Activated CD4-positive, alpha-beta T cell treated with anti-CD3 and anti-CD28 coated beads, Interleukin-2, amount 10 ng/mL, durations not matched to agents 24 days and 14 days (primary cell): ENCODE data around the gene PRMT1. TPM values are rescaled to one million over a fixed set of nuclear protein-coding genes. Genes with fewer than 3 reads are reported as not detected.
"Not testable (repeated sequence)": the region's sequence is repeated elsewhere in the genome, so short reads cannot be mapped to it uniquely, and the experiment has no call there.

Experiments
- DNase-seq: peaks from one replicate; pipeline ENCODE4 v3.0.0; 2022
- H3K27ac Mint-ChIP-seq: one replicate; pipeline ENCODE4 v1.8.0; 2022; ENCODE audit warnings: mild to moderate bottlenecking, mixed read lengths
- H3K27me3 Mint-ChIP-seq: one replicate; pipeline ENCODE4 v1.8.0; 2022; ENCODE audit warnings: mixed read lengths
- H3K36me3 Mint-ChIP-seq: one replicate; pipeline ENCODE4 v1.8.0; 2022; ENCODE audit warnings: low read depth, mild to moderate bottlenecking, mixed read lengths
- H3K4me1 Mint-ChIP-seq: one replicate; pipeline ENCODE4 v1.8.0; 2021; ENCODE audit warnings: mixed read lengths
- H3K4me3 Mint-ChIP-seq: one replicate; pipeline ENCODE4 v1.8.0; 2022; ENCODE audit warnings: mild to moderate bottlenecking, moderate library complexity, mixed read lengths
- H3K9me3 Mint-ChIP-seq: one replicate; pipeline ENCODE4 v1.8.0; 2021; ENCODE audit warnings: mixed read lengths
- intact Hi-C: fragments of 100-400 bp; cut with micrococcal nuclease; formaldehyde crosslinking; loops from one replicate; pipeline ENCODE4 v1.15.1; 2023
- total RNA-seq: library from RNA; stranded (reverse); gene quantifications from 2 replicates; pipeline ENCODE4 v1.2.3, GENCODE V29; 2022

PRMT1 gene
- 510 and 512 TPM in 2 replicates for total RNA-seq

DNA sequence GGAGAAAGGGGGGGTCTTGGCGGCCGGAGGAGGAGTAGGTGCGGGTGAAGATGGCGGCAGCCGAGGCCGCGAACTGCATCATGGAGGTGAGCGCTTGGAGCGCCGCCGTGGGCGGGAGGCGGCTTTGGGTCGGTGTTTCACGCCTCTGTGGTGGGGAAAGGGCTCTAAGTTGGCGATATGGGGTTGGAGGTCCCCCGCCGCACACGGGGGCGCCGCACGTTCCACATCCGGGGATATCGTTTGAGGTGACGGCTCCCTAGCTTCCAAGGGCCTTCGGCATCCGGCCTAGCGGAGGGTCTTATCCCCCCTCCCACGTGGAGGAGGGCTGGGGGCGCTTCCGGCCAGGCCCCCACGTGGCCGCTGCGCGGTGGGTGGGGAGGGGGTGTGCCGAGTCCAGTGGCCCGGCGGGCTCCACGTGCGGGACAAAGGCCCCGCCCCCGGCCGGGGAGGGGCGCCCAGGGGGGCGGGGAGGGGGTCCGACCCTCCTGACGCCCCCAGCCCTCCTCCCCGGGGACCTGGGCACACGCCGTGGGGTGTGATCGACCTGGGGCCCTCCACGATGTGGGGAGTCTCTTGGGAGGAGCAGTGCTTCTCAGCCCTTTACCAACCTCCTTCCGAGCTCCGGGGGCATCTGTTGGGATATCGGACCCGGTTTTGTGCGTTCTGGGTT lies at the start of gene PRMT1:
PRMT1 (plus strand) TSS at position 41 of the 670 bp plus-strand sequence; CDS start at position 51, 10 bp downstream.
- peaks cover 28% of the 10 kb centered on the region for H3K4me1 Mint-ChIP-seq
- H3K27me3 Mint-ChIP-seq = no peaks in the 10 kb centered on the region
- H3K36me3 Mint-ChIP-seq = peaks cover 31% of the 10 kb centered on the region
- DNase-seq = peak; percentile 89
- H3K4me3 Mint-ChIP-seq = peak within 1 kb of the TSS; percentile 95
- intact Hi-C loops = loop anchor here (2.0 kb wide), 3 partner anchors 181 to 251 kb away; partner anchors contain the start of genes ALDH16A1, ATF5, NUP62 and RPS11
- H3K9me3 Mint-ChIP-seq = no peaks in the 10 kb centered on the region
- peak within 1 kb of the TSS; percentile 99 for H3K27ac Mint-ChIP-seq

DNA sequence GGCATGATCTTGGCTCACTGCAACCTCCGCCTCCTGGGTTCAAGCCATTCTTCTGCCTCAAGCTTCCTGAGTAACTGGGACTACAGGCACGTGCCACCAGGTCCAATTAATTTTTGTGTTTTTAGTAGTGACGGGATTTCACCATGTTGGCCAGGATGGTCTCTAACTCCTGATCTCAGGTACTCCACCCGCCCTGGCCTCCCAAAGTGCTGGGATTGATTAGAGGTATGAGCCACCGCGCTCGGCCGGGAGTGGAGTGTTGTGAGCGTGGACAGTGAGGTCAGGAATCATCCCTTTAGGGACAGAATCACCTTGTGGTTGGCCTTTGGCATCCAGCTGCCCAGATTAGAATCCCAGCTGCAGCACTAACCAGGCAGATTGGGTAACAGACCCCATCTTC lies 47.4 kb upstream of the PRMT1 start:
- Mint-ChIP-seq H3K27ac (no peak overlapping the region), H3K36me3 (peaks cover 15% of the 10 kb centered on the region), H3K4me3 (no peak overlapping the region), H3K9me3 (no peaks in the 10 kb centered on the region), H3K4me1 (no peaks in the 10 kb centered on the region), H3K27me3 (no peaks in the 10 kb centered on the region)
- DNase-seq = no peak
- intact Hi-C loops = no loop called here

DNA sequence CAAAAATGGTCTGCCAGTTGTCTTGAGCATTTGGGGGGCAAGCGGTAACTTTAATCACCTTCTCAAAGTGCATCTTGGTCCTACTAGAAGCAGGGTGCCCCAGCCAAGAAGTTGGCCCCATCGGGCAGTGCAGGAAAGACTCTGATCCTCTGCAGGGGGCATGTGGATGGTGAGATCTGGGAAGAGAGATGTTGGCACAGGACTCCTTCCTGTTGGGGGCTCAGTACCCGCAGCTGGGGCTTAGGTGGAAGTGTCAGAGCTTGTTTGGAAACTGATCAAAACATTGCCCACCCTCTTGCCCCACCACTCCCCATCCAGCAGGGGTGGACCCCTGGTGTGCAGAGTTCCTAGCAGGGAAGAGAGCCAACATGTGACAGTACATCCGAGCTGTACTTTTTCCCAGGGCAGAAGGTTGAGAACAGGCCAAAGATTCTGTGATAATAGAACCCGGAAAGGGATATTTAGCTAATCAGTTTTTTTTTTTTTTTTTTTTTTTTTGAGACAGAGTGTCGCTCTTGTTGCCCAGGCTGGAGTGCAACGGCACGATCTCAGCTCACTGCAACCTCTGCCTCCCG lies 46.0 kb upstream of the PRMT1 start:
- Mint-ChIP-seq H3K27ac (no peak overlapping the region), H3K36me3 (peaks cover 13% of the 10 kb centered on the region), H3K9me3 (no peaks in the 10 kb centered on the region), H3K27me3 (no peaks in the 10 kb centered on the region), H3K4me1 (no peaks in the 10 kb centered on the region), H3K4me3 (no peak overlapping the region)
- intact Hi-C loops = no loop called here
- no peak for DNase-seq

DNA sequence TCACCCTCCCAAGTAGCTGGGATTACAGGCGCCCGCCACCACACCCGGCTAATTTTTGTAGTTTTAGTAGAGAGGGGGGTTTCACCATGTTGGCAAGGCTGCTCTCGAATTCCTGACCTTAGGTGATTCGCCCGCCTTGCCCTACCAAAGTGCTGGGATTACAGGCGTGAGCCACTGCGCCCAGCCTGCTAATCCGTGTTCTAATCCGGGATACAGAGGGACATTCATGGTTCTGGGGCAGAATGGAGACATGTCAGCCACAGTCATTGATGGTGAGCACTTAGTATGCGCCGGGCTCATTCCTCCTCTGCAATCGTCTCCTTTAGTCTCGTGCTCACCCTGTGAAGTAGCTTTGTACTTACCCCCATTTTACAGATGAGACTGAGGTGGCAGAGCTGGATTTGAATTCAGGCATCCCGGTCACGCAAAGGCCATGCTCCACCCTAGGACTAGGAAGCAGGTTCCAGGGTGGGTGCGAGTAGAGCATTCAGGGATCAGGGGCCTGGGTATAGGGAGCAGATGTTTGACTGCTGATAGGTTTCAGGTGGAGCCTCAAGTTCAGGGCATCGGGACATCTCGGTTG lies 45.4 kb upstream of the PRMT1 start:
- Mint-ChIP-seq H3K27ac (no peak overlapping the region), H3K4me3 (no peak overlapping the region), H3K9me3 (no peaks in the 10 kb centered on the region), H3K36me3 (peaks cover 13% of the 10 kb centered on the region), H3K27me3 (no peaks in the 10 kb centered on the region), H3K4me1 (no peaks in the 10 kb centered on the region)
- DNase-seq = no peak
- intact Hi-C loops = no loop called here

DNA sequence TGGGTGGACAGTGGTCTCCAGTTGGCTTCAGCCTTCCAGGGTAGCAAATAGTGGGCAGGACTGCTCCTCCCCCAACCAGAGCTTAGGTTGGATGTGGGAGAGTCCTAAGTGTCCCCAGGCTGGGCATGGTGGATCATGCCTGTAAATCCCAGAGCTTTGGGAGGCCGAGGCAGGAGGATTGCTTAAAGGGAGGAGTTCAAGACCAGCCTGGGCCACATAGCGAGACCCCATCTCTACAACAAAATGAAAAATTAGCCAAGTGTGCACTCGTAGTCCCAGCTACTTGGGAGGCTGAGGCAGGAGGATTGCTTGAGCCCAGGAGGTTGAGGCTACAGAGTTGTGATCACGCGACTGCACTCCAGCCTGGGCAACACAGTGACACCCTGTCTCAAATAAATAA lies 44.5 kb upstream of the PRMT1 start:
- H3K9me3 Mint-ChIP-seq = no peaks in the 10 kb centered on the region
- peaks cover 1% of the 10 kb centered on the region for H3K4me1 Mint-ChIP-seq
- peaks cover 12% of the 10 kb centered on the region for H3K36me3 Mint-ChIP-seq
- no peaks in the 10 kb centered on the region for H3K27me3 Mint-ChIP-seq
- no peak for DNase-seq
- intact Hi-C loops = no loop called here
- H3K4me3 Mint-ChIP-seq = no peak overlapping the region
- H3K27ac Mint-ChIP-seq = no peak overlapping the region

DNA sequence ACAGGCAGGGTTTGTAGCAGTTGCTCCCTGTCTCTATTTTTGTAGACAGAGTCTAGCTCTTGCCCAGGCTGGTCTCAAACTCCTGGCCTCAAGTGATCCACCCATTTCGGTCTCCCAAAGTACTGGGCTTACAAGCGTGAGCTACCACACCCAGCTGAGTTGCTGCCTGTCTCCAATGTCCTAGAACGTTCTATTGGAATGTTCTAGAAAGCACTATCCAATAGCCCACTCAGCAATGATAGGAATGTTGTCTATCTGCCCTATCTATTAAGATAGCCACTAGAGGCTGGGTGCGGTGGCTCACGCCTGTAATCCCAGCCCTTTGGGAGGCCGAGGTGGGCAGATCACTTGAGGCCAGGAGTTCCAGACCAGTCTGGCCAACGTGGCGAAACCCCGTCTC lies 43.8 kb upstream of the PRMT1 start:
- H3K27me3 Mint-ChIP-seq, DNase-seq, H3K4me3 Mint-ChIP-seq, H3K9me3 Mint-ChIP-seq, H3K4me1 Mint-ChIP-seq, H3K27ac Mint-ChIP-seq, H3K36me3 Mint-ChIP-seq, intact Hi-C loops: not testable (repeated sequence)

DNA sequence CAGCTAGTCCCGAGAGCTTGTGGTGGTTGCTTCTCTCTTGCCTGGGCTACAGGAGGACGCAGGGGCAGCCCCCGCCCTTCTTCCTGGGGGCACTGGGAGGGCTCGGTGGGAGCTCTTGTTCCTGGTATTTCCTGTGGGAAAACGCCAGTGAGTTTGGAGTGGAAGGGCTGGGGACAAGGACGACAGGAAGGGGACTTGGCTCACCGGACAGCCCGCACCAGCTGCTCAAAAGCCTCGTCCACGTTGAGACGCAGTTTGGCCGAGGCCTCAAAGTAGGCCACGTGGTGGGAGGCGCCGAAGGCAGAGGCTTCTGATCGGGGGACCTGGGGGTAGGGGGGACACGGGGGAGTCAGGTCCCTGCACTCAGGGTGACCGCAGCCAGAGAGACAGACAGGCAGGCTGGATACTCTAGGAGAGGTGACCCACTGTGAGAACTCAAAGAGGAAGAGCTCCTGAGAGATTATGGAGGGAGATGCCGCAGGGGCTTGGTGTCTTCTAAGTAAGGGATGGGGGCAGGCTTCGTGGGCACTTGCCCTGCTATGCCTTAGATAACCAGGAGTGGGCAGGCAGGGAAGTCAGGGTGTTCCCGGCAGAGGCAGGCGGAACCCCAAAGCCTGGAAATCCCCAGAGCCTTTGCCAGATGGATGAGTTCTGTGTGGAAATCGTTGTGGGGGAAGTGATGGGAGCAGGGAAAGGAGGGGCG lies 41.4 kb upstream of the PRMT1 start:
- H3K36me3 Mint-ChIP-seq = peaks cover 2% of the 10 kb centered on the region
- no peak for DNase-seq
- H3K27ac Mint-ChIP-seq = no peak overlapping the region
- no peaks in the 10 kb centered on the region for H3K27me3 Mint-ChIP-seq
- no peaks in the 10 kb centered on the region for H3K9me3 Mint-ChIP-seq
- no peak overlapping the region for H3K4me3 Mint-ChIP-seq
- peaks cover 24% of the 10 kb centered on the region for H3K4me1 Mint-ChIP-seq
- intact Hi-C loops = no loop called here

DNA sequence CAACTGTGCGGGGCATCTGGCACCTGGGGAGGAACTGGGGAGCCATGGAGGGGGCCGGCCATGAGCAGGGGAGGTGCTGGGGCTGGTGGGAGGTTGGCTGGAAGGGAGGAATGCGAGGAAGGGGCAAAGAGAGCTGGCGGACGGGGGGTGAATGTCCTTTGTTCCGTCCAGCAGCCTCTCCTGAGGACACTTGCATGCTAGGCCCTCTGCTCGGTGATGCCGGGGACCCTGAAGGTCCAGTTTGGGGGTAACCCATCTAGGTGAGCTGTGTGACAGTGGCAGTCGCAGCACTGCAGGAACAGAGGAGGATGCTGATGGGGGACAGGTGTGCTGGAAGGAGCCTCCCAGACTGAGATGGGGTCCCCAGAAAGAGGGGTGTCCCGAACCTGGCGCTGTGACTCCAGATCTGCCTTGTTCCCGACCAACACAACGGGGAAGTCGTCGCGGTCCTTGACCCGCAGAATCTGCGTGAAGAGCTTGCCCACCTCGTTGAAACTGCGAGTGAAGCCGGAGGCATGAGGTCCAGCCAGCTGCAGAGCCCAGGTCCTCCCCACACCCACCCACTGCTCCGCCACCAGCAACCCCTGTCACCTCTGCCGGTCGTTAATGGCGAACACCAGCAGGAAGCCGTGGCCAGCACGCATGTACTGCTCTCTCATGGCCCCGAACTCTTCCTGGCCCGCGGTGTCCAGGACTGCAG lies 40.7 kb upstream of the PRMT1 start:
- peaks cover 2% of the 10 kb centered on the region for H3K36me3 Mint-ChIP-seq
- H3K9me3 Mint-ChIP-seq = no peaks in the 10 kb centered on the region
- H3K27ac Mint-ChIP-seq = no peak overlapping the region
- H3K4me1 Mint-ChIP-seq = peaks cover 28% of the 10 kb centered on the region
- no peak overlapping the region for H3K4me3 Mint-ChIP-seq
- DNase-seq = no peak
- no peaks in the 10 kb centered on the region for H3K27me3 Mint-ChIP-seq
- intact Hi-C loops = no loop called here

DNA sequence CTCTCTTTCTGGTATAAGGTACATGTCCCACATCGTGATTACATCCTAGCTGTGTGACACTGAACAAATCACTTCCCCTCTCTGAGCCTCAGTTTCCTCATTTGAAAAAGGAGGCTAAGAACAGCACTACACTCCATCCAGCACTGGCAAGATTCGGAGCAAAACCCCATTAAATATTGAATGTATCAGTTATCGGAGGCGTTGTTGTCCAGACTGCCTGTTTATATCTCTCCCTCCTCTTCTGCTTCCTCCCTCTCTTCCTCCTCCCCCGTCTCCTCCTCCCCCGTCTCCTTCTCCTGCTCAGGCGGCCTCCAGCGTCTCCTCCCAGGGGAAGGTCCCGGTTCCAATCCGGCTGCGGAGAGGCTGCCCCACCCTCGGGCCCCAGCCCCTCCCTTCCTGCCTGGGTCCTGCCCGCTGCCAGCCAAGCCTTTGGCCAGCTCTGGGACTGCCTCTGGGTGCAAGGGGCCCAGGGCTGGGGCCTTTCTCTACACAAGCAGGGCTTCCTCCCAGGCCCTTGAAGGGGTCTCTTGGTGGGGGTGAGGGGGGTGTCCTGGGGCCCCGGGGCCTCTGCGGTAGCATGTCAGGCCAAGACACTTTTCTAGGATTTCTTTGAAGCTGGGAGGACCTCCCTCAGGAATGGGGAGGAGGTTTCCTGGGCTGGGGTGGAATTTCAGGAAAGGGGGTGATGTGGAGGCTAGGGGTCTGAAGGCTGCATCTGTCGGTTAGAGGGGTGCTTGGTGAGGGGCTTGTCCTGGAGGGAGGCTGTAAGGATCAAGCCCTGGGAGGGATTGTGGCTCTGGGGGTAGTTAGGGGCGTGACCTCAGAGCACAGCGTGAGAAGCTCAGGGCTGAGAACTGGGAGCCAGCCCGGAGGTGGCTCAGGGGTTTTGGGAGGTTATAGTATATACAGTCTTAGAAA lies 39.0 kb upstream of the PRMT1 start:
- peak overlapping the region; percentile 97 for H3K4me3 Mint-ChIP-seq
- H3K36me3 Mint-ChIP-seq = no peaks in the 10 kb centered on the region
- H3K4me1 Mint-ChIP-seq = peaks cover 38% of the 10 kb centered on the region
- H3K27ac Mint-ChIP-seq = no peak overlapping the region
- no peaks in the 10 kb centered on the region for H3K27me3 Mint-ChIP-seq
- intact Hi-C loops = no loop called here
- H3K9me3 Mint-ChIP-seq = no peaks in the 10 kb centered on the region
- DNase-seq = peak; percentile 76

DNA sequence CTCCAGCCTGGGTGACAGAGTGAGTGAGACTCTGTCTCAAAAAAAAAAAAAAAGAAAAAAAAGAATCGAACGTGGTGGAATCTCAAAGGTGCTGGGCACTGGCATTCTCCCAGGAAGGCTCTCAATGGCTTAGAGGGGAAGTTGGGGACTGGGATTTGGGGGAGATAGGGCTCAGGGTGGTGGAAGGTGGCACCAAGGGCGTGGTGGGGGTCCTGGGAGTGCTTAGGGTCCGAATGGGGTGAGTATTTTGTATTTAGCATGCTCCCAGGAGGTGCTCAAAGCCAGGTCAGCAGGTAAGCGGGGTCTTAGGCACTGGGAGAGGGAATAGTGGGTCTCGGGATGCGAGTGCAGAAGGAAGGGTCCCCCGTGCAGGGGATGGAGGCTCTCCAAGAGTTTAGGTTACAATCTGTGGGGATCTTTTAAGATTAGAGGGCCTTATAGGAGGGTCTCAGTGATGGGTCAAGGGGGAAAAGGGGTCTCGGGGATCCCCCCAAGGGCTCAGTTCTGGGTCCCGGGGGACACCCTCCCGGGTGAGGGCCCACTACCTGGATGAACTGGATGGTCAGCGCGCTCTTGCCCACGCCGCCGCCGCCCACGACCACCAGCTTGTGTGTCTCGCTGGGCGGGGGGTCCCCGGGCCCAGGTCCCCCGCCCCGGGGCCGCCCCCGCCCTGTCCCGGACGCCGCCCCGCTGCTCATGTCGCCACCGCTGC lies 37.5 kb upstream of the PRMT1 start:
- Mint-ChIP-seq H3K27me3 (no peaks in the 10 kb centered on the region), H3K27ac (peak overlapping the region; percentile 100), H3K36me3 (peaks cover 4% of the 10 kb centered on the region), H3K4me3 (peak overlapping the region; percentile 97), H3K4me1 (peaks cover 51% of the 10 kb centered on the region), H3K9me3 (no peaks in the 10 kb centered on the region)
- no peak for DNase-seq
- intact Hi-C loops = loop anchor here (1.0 to 5.0 kb wide), 5 partner anchors 49 to 237 kb away; partner anchors contain the start of genes AKT1S1, ALDH16A1, AP2A1 and PIH1D1

DNA sequence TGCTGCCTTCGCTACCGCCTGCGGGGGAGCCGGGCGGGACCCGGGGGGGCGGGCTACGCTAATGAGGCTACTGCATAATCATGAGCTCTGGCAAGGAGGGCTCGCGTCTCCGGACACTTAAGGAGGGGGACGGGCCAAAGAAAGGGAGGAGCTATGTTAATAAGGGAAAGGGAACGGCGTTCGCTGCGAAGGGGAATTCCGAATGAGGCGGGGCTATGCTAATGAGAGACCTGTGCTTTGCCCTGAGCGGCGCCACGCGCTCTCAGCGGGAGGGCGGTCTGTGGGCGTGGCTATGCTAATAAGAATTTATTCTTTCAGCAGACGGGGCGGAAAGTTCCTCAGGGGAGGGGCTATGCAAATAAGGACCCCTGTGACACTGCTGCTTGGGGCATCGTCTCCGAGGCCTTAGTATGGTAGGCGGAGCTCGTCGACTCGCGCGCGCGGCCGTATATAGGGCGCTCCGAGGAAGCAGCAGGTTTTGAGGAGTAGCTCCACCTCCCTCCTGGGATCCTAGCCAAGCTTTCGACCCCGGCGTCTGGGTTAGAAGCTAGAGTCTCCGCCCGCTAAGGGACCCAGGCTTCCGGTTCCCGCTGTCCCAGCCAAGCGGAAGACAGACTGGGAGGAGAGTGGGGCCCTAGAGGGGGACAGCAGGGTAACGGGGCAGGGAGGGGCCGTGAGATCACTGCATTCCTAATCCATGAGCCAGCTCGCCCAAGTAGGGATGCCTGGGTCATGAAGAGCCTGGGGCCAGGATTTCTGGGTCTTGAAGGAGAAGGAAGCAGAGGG lies 36.8 kb upstream of the PRMT1 start, which contains the start of gene RRAS:
RRAS (minus strand) TSS at position 31 of the 786 bp plus-strand sequence. CDS start 45 bp downstream, outside the sequence.
- peak; percentile 100 for DNase-seq
- H3K9me3 Mint-ChIP-seq = no peaks in the 10 kb centered on the region
- H3K27ac Mint-ChIP-seq = peak within 1 kb of the TSS; percentile 100
- intact Hi-C loops = loop anchor here (1.0 to 5.0 kb wide), 5 partner anchors 50 to 236 kb away; partner anchors contain the start of genes AKT1S1, ALDH16A1, AP2A1 and PIH1D1
- peak within 1 kb of the TSS; percentile 97 for H3K4me3 Mint-ChIP-seq
- peaks cover 52% of the 10 kb centered on the region for H3K4me1 Mint-ChIP-seq
- H3K36me3 Mint-ChIP-seq = peaks cover 5% of the 10 kb centered on the region
- no peaks in the 10 kb centered on the region for H3K27me3 Mint-ChIP-seq
